Measurements from ENCODE around the gene GMPPA. TPM values are rescaled to one million over a fixed set of nuclear protein-coding genes. Genes with fewer than 3 reads are reported as not detected.

GMPPA gene
- total and polyA plus RNA-seq, 9 of the 15 experiments (the other 6 are each of a cell fraction or from before 2014, with no cell fraction given) = 7.0 to 101 (median 66.7) TPM

- no peak; the same call in 1 of the 2 replicates for TF ChIP-seq ZFP91 (CRISPR knock-in tag; IDR thresholded peaks at IDR 0.05)
- no peak for TF ChIP-seq SMAD2 (IDR thresholded peaks at IDR 0.05; ENCODE audit: low read depth, low read length)
- TF ChIP-seq ZMIZ1 (IDR thresholded peaks at IDR 0.05; ENCODE audit: low read depth in 2 of 2, low read length in 2 of 2) = no peak
- TF ChIP-seq ETS1 (conservative IDR thresholded peaks at IDR 0.05; ENCODE audit: control insufficient read depth, low read depth, low read length) = peak; percentile 16; the same call in 1 of the 2 replicates
- TF ChIP-seq ZNF785 (CRISPR knock-in tag; IDR thresholded peaks at IDR 0.05) = no peak
- TF ChIP-seq RBM15 (IDR thresholded peaks at IDR 0.05; ENCODE audit: insufficient read depth, low read length) = no peak
- TF ChIP-seq ZNF224 (CRISPR knock-in tag; IDR thresholded peaks at IDR 0.05) = no peak
- no peak for TF ChIP-seq SIN3A (IDR thresholded peaks at IDR 0.05; ENCODE audit: borderline replicate concordance in 2 of 2, control insufficient read depth in 1 of 2, low read depth in 2 of 2, low read length in 2 of 2)
- TF ChIP-seq SNAPC5 (CRISPR knock-in tag; IDR thresholded peaks at IDR 0.05) = no peak
- no peak for TF ChIP-seq RNF2 (IDR thresholded peaks at IDR 0.05)
- TF ChIP-seq CHD2 (IDR thresholded peaks at IDR 0.05; ENCODE audit: low read depth, low read length) = no peak
- no peak for TF ChIP-seq KDM2B (CRISPR knock-in tag; IDR thresholded peaks at IDR 0.05)
Observed at GRCh38 chr2:219497495-219498279, 1.0 kb upstream of the GMPPA start (continued).

Data from K562 (cell line).